ENCODE measurements around the gene ZNRF1. TPM values are rescaled to one million over a fixed set of nuclear protein-coding genes. Genes with fewer than 3 reads are reported as not detected.

Gene ZNRF1
- total and polyA plus RNA-seq, 2 of the 4 experiments (the other 2 are of a cell fraction), result 8.2 to 20.7 TPM

DNA sequence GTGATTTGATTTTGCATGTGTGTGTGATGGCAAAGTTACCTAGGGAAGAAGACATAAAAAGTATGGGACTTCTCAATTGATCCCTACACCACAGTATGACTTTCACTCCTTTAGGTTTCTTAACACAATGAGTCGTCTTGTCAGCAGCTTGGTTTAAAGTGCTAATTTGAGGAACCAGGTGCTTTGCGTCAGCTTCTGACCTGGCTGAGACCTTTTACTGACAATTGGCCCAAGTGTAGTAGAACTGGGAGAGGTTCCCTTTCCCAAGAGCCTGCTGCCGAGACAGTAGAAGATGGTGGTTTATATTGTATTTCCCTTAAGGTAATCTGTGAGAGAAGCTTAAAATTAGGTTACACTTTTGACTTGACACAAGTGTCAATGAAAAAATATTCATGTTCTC lies 62.8 kb downstream of the ZNRF1 start:
- dilution Hi-C loops (cut with HindIII; ENCODE audit: low sequenced_read_pairs, unreplicated experiment), result no loop called here

More for the DNA sequence above, 62.8 kb downstream of the ZNRF1 start:
- Histone ChIP-seq H3K79me1 (ENCODE audit: low read depth in 1 of 2, low read length in 2 of 2) (peaks cover 47 to 75% of the 10 kb centered on the region in 2 experiments), H3K56ac (ENCODE audit: extremely low read depth, insufficient read depth, low read length) (no peak overlapping the region), H3K4me2 (ENCODE audit: low read depth, low read length) (no peak overlapping the region; the same call in 1 of the 2 replicates), H3K27ac (ENCODE audit: insufficient read depth, low read length) (no peak overlapping the region), H2AFZ (replicated peaks; ENCODE audit: low read length, poor library complexity) (no peak overlapping the region), H4K8ac (ENCODE audit: low read depth in 2 of 2, low read length in 2 of 2) (peak overlapping the region; percentile 25 to 30; a peak in 2 of 4 replicates), H2BK120ac (ENCODE audit: low read depth, low read length) (no peak overlapping the region), H4K91ac (ENCODE audit: insufficient read depth, low read depth, low read length) (no peak overlapping the region), H3K14ac (replicated peaks; ENCODE audit: low read depth, low read length) (no peak overlapping the region; the same call in 1 of the 2 replicates), H3K4me1 (ENCODE audit: control insufficient read depth, insufficient read depth, low read length) (peaks cover 13% of the 10 kb centered on the region), H2BK5ac (ENCODE audit: low read depth, low read length, poor library complexity, severe bottlenecking) (no peak overlapping the region), H3K4ac (ENCODE audit: low read depth, low read length) (no peak overlapping the region), H4K20me1 (ENCODE audit: insufficient read depth, low read length) (peaks cover 37% of the 10 kb centered on the region), H2AK9ac (replicated peaks; ENCODE audit: low read depth, low read length, poor library complexity) (no peak overlapping the region), H3K9ac (ENCODE audit: low read depth, low read length) (no peak overlapping the region), H3K18ac (ENCODE audit: low read depth, low read length) (no peak overlapping the region), H3K36me3 (ENCODE audit: control insufficient read depth, insufficient read depth, low read length) (no peaks in the 10 kb centered on the region), H3K4me3 (ENCODE audit: insufficient read depth, low read depth, low read length) (no peak overlapping the region), H2AK5ac (ENCODE audit: low read depth, low read length) (no peak overlapping the region), H3K27me3 (ENCODE audit: control insufficient read depth, insufficient read depth, low read length) (no peaks in the 10 kb centered on the region), H4K5ac (ENCODE audit: low read depth, low read length) (no peak overlapping the region), H3K9me1 (ENCODE audit: insufficient read depth, low read length) (0 out of 2 replicates have a peak, but pooled peaks cover 6% of the 10 kb centered on the region), H2BK15ac (ENCODE audit: low read depth, low read length) (no peak overlapping the region), H2BK20ac (ENCODE audit: low read depth, low read length) (no peak overlapping the region), H3K23ac (ENCODE audit: low read depth, low read length) (peak overlapping the region; percentile 14; the same call in 1 of the 2 replicates), H3K9me3 (ENCODE audit: control insufficient read depth, insufficient read depth, low read length) (peaks cover 3% of the 10 kb centered on the region; the same call in 1 of the 2 replicates)
- DNase-seq (no peak), ATAC-seq (ENCODE audit: low read depth) (no peak)
- TF ChIP-seq RFX5 (IDR thresholded peaks at IDR 0.05; ENCODE audit: low read depth, low read length) (no peak), MXI1 (IDR thresholded peaks at IDR 0.05; ENCODE audit: borderline replicate concordance, low read depth, low read length) (no peak), RCOR1 (IDR thresholded peaks at IDR 0.05; ENCODE audit: insufficient replicate concordance, low read length) (no peak), MAFK (IDR thresholded peaks at IDR 0.05; ENCODE audit: low read depth, low read length) (no peak), SMC3 (IDR thresholded peaks at IDR 0.05; ENCODE audit: low read depth, low read length) (no peak)
- TF ChIP-seq, protein P1, sequence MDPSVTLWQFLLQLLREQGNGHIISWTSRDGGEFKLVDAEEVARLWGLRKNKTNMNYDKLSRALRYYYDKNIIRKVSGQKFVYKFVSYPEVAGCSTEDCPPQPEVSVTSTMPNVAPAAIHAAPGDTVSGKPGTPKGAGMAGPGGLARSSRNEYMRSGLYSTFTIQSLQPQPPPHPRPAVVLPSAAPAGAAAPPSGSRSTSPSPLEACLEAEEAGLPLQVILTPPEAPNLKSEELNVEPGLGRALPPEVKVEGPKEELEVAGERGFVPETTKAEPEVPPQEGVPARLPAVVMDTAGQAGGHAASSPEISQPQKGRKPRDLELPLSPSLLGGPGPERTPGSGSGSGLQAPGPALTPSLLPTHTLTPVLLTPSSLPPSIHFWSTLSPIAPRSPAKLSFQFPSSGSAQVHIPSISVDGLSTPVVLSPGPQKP (IDR thresholded peaks at IDR 0.05; ENCODE audit: borderline replicate concordance, low read depth, low read length), result no peak
- TF ChIP-seq, protein P2, sequence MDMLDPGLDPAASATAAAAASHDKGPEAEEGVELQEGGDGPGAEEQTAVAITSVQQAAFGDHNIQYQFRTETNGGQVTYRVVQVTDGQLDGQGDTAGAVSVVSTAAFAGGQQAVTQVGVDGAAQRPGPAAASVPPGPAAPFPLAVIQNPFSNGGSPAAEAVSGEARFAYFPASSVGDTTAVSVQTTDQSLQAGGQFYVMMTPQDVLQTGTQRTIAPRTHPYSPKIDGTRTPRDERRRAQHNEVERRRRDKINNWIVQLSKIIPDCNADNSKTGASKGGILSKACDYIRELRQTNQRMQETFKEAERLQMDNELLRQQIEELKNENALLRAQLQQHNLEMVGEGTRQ (IDR thresholded peaks at IDR 0.05; ENCODE audit: low read depth, low read length), result no peak
- WGBS, 2 experiments (ENCODE audit: extremely low coverage in 2 of 2, insufficient read length in 1 of 2), result 17% methylated on average over 1 of the region's 3 CpGs; no CpG with 5 or more reads in 1 of the 2 experiments
- intact Hi-C loops (cut with micrococcal nuclease) (no loop called here), in situ Hi-C loops (cut with MboI; ENCODE audit: low sequenced_read_pairs) (no loop called here)
- CTCF ChIA-PET, result interaction anchor here (0.9 kb wide), 1 partner anchor 44 kb away, joined by 3 read pairs; no protein-coding TSS in a partner anchor
- POLR2A ChIA-PET (ENCODE audit: unreplicated experiment), result no interaction called here
- no TSS peak for BruUV-seq (replicated peaks)
